Left forelimb (tissue), 1 donor: ENCODE measurements around the gene PF4V1.
"Not testable (repeated sequence)": the region's sequence is repeated elsewhere in the genome, so short reads cannot be mapped to it uniquely, and the experiment has no call there.

ENCODE experiments used
- DNase-seq: peaks from one replicate; pipeline ENCODE4 v3.0.0-alpha.2; 2018; ENCODE audit warnings: low spot score

PF4V1 gene

GRCh38 chr4:73870768-73871167 lies 17.7 kb downstream of the PF4V1 start:
- DNase-seq: no peak

DNA sequence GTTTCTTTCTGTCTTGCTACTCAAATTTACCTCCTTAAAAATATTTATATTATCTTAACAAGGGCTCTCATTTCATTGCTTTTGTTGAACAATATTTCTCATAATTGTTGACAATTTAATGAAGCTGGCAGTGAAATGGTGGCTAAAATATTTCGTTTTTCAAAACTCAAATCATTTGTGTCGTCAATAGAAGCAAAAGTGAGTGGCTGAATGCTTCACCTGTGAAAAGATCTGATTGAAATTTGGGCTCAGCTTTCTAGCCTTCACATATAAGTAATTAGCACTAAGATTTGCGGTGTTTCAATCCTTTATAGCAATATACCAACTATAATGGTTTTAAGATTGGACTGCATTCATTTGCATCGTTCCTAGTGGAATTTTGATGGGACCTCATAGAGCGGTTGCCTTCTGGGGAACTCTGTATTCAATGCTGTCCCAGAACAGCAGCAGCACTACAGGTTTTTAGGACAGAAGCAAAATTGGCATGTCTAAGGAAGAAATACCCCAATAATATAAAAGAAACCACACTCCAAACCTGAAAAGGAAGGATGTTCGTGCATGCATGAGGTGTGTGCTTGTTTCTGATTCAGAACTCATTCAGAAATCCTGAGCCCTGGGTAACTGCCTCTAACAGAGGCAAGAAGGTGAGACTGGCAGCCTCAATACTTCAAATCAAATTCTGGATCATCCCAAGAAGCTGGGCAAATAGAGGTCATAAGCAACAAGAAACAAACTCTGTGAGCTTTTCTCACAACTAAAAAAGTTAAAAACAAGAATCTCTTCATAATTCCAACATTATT lies 18.6 kb downstream of the PF4V1 start:
- no peak for DNase-seq

DNA sequence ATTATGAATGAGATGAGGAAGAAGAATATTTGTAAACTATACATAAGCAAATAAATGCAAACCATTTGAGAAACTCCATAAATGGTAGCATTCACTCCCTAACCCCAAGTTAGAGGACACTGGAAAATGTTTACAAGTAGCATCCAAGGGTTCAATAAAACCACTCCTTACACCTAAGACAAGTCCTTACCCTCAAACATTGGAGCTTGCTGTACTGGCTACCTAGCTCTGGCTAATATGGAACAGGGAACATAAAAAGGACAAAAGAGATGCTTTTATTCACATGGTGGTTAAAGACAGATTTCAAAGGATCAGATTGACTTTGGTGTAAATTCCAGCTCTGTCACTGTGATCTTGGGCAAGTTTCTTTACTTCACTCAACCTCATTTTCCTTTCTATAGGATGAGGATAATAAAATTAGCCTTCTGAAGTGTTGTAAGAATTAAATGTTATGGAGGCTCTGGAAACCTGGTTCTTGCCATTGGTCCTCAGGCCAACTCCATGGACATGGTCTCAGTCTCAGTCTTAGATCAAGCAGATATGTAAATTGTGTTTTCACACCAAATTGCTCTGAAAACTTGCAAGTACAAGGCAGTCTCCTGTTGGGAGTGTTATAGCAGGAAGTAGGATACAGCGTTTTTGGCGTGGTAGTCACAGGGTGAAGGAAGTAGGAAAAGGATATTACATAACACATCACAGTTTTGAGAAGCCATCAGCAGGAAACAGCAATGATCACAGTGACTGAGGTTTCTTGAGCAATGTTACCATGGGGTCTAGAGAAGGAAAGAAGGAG lies 19.4 kb downstream of the PF4V1 start:
- DNase-seq: no peak

DNA sequence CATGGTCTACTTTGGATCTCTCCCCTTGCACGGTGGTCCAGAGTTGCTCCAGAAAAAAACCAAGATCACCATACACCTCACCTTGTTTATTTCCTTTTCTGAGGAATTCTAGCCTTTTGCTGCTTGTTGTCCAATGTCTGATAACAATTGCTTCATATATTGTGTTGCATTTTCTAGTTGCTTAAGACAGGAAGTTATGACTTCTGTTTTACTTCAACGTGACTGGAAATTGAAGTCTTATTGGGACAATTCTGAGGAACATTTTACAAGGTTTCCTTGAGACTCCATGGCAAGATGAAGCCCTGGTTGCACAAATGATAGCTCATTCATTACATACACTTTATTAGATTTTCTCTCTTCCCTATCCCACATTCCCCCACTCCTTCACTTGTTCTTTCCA lies 21.3 kb downstream of the PF4V1 start:
- no peak for DNase-seq

DNA sequence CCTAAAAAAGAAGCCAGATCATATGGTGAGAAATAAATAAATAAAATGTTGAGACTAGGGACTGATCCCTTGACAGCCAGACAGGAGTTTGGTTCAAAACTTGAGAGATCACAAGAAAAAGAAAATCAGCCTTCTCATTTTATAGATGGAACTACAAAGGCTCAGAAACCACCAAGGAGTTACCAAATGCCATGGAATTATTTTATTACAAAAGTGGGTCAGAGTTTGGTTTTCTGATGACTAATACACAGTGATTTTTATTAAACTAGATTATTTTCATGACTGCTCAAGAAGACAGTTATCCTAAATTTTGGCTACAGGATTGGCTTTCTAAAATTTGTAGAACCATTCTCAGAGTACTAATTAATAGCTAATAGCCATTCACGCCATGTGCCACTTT lies 22.3 kb downstream of the PF4V1 start:
- no peak for DNase-seq

DNA sequence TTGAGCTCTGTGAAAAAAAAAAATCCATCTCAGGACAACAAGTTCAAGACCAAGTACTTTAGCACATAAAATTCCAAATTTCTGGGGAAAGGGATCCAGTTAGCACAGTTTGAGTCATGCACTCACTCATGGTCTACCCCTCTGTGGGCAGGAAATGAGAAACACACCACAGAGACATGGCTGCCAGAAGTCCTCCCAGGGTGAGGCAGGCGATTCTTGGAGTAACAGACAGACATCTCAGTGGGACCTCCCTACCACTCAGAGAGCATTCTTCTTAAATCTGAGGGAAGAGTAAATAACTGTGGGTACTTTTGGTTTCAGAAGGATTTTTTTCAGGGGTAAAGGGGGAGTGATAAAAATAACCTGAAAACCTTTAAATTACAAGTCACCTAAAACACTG lies 30.2 kb downstream of the PF4V1 start:
- no peak for DNase-seq

GRCh38 chr4:73885574-73886267 lies 32.6 kb downstream of the PF4V1 start:
- no peak for DNase-seq

DNA sequence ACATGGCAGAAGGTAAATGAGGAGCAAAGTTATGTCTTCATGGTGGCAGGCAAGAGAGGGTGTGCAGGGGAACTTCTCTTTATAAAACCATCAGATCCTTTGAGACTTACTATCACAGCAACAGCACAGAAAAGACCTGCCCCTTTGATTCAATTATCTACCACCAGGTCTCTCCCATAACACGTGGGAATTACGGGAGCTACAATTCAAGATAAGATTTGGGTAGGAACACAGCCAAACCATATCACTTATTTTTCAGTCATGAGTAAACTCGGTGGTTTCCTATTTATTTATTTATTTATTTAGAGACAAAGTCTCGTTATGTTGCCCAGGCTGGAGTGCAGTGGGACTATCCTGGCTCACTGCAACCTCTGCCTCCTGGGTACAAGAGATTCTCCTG lies 38.2 kb downstream of the PF4V1 start:
- no peak for DNase-seq

- DNase-seq: no peak
Measured at GRCh38 chr4:73891739-73892405, 38.8 kb downstream of the PF4V1 start.

- DNase-seq: no peak
Measured at GRCh38 chr4:73892966-73893365, 39.9 kb downstream of the PF4V1 start.

- no peak for DNase-seq
Measured at GRCh38 chr4:73894001-73894400, 40.9 kb downstream of the PF4V1 start.

GRCh38 chr4:73895201-73896175 lies 42.4 kb downstream of the PF4V1 start:
- no peak for DNase-seq

DNA sequence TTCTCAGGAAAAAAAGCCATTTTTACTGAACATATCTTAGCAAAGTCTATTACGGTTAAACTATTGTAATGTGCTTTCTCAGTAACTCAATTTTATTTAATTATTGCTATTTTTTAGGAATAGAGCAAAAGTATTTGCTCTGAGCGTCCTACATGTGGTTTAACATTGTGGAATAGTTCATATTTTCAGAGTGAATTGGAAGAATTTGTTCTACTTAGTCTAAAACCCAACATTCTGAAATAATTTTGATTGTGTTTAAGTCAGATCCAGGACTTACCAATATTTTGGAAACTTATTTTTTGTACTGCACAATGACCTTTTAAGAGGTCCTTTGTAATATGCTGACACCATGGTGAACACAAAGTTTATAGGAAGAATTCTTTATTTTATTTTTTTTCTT lies 43.3 kb downstream of the PF4V1 start:
- no peak for DNase-seq

GRCh38 chr4:73897380-73898136 lies 44.5 kb downstream of the PF4V1 start:
- no peak for DNase-seq

DNA sequence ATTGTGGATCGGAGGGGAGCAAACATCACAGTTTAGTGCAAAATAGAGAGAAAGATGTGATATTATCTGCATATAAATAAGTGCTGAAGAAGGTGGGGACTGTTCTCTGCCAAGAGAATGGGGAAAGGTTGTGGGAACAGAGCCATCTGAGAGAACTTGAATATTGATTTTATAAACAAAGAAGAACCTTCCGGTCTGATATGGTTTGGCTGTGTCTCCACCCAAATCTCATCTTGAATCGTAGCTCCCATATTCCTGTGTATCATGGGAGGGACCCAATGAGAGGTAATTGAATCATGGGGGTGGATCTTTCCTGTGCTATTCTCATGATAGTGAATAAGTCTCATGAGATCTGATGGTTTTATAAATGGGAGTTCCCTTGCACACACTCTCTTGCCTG lies 46.2 kb downstream of the PF4V1 start:
- DNase-seq: not testable (repeated sequence)

- DNase-seq: no peak
Measured at GRCh38 chr4:73901031-73901430, 47.9 kb downstream of the PF4V1 start.

DNA sequence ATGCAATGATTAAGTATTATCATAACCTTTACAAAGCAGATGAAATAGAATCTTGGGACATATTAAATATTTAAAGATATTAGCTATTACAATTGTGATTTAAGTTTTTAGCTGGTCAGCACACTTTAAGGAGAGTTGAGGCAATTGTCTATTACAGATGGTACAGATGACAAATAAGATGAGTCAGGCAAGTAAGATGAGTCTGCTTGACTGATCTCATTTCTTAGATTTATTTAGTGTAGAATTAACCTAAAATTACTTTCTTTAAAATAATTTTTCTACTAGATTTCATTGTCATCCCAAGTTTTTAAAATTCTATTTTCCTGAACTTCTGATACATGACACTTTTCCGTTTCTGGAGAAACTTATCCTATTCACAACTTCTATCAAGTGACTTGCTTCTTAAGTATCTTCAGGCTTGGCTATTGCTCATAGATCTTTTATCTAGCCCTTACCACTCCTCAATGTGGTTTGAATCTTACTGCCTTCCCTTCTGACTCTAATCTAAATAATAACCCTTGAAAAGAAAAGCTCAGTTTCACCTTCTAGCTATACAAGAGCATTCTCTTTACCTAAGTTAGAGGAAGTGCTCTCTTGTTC lies 49.0 kb downstream of the PF4V1 start:
- no peak for DNase-seq

- no peak for DNase-seq
Measured at GRCh38 chr4:73902817-73903547, 49.9 kb downstream of the PF4V1 start.
